Caco-2 (cell line): ENCODE data around the gene PIGB. TPM values are rescaled to one million over a fixed set of nuclear protein-coding genes. Genes with fewer than 3 reads are reported as not detected.
A peak's percentile ranks its signal among the peaks of the same experiment; 100 is the strongest.
"Not testable (repeated sequence)": the region's sequence is repeated elsewhere in the genome, so short reads cannot be mapped to it uniquely, and the experiment has no call there.

Experiments
- BruUV-seq: library from RNA; stranded (reverse); fragments of 400-500 nt; replicated peaks from 2 replicates; lab custom pipeline; 2021; lab: Mats Ljungman, UMichigan
- CTCF ChIA-PET: fragments of 300-600 bp; sonication (Branson Sonifier 250); formaldehyde crosslinking; loops from one replicate; lab custom pipeline; 2022; ENCODE audit warnings: antibody characterized with exemption; lab: Charles Lee
- POLR2A ChIA-PET: fragments of 300-600 bp; sonication (Branson Sonifier 250); formaldehyde crosslinking; loops from one replicate; lab custom pipeline; 2022; ENCODE audit warnings: antibody characterized with exemption; lab: Charles Lee
- DNase-seq, 2 experiments: peaks; one replicate each; pipeline versions ENCODE4 v3.0.0 to v3.0.0-alpha.2; 2020 to 2022
- H3K27me3 ChIP-seq: replicated peaks from 2 replicates; pipeline ENCODE4 v1.6.0; 2011; ENCODE audit warnings: low read length; ENCODE audit not compliant: control insufficient read depth, insufficient read depth
- H3K36me3 ChIP-seq: 2 replicates; pipeline ENCODE4 v1.5.1; 2011; ENCODE audit warnings: low read length; ENCODE audit not compliant: control insufficient read depth, insufficient read depth
- H3K4me1 ChIP-seq: fragments of 250-450 bp; sonication (Bioruptor Pico); 2 replicates; pipeline ENCODE4 v1.5.1; 2020; ENCODE audit warnings: mild to moderate bottlenecking
- H3K4me3 ChIP-seq: 2 replicates; pipeline ENCODE4 v1.5.1; 2011; ENCODE audit warnings: low read depth, mild to moderate bottlenecking, control low read depth, low read length
- H3K9me3 ChIP-seq: fragments of 250-450 bp; sonication (Bioruptor Pico); 2 replicates; pipeline ENCODE4 v1.5.1; 2020; ENCODE audit warnings: mild to moderate bottlenecking, moderate library complexity
- H3K27ac Mint-ChIP-seq: one replicate; pipeline ENCODE4 v1.8.0; 2022; ENCODE audit warnings: mixed read lengths; ENCODE audit not compliant: unreplicated experiment
- H3K27me3 Mint-ChIP-seq: one replicate; pipeline ENCODE4 v1.8.0; 2022; ENCODE audit warnings: mixed read lengths; ENCODE audit not compliant: insufficient read depth, unreplicated experiment
- H3K36me3 Mint-ChIP-seq: one replicate; pipeline ENCODE4 v1.8.0; 2022; ENCODE audit warnings: mild to moderate bottlenecking, mixed read lengths; ENCODE audit not compliant: insufficient read depth, unreplicated experiment
- H3K4me1 Mint-ChIP-seq: one replicate; pipeline ENCODE4 v1.8.0; 2022; ENCODE audit warnings: low read depth, mixed read lengths; ENCODE audit not compliant: unreplicated experiment
- H3K4me3 Mint-ChIP-seq: one replicate; pipeline ENCODE4 v1.8.0; 2022; ENCODE audit warnings: mild to moderate bottlenecking, moderate library complexity, mixed read lengths; ENCODE audit not compliant: unreplicated experiment
- H3K9me3 Mint-ChIP-seq: one replicate; pipeline ENCODE4 v1.8.0; 2022; ENCODE audit warnings: mixed read lengths; ENCODE audit not compliant: unreplicated experiment
- intact Hi-C: fragments of 100-400 bp; cut with micrococcal nuclease; formaldehyde crosslinking; loops from one replicate; pipeline ENCODE4 v1.10.0; 2022; ENCODE audit not compliant: unreplicated experiment
- total RNA-seq: library from RNA; stranded (reverse); gene quantifications from 2 replicates; pipeline ENCODE4 v1.2.3, GENCODE V29; 2022
- TF ChIP-seq, protein P1 (sequence below), 2 experiments: fragments of 200-600 bp in 1 of 2; IDR thresholded peaks; 1 replicate in 1 of 2; 2 replicates in 1 of 2; pipeline versions ENCODE4 v1.5.1 to v1.8.0; 2011 to 2022; ENCODE audit warnings: antibody characterized with exemption in 1 of 2, control low read depth in 1 of 2, inconsistent platforms in 1 of 2, low read depth in 1 of 2, low read length in 1 of 2, mild to moderate bottlenecking in 1 of 2, moderate library complexity in 1 of 2; ENCODE audit not compliant: insufficient read depth in 1 of 2, severe bottlenecking in 1 of 2, unreplicated experiment in 1 of 2

PIGB gene
- total RNA-seq, 1 experiment from 2014 or later, result 15.5 TPM

GRCh38 chr15:55398243-55398642 lies 79.2 kb downstream of the PIGB start:
- TF ChIP-seq, protein P1, sequence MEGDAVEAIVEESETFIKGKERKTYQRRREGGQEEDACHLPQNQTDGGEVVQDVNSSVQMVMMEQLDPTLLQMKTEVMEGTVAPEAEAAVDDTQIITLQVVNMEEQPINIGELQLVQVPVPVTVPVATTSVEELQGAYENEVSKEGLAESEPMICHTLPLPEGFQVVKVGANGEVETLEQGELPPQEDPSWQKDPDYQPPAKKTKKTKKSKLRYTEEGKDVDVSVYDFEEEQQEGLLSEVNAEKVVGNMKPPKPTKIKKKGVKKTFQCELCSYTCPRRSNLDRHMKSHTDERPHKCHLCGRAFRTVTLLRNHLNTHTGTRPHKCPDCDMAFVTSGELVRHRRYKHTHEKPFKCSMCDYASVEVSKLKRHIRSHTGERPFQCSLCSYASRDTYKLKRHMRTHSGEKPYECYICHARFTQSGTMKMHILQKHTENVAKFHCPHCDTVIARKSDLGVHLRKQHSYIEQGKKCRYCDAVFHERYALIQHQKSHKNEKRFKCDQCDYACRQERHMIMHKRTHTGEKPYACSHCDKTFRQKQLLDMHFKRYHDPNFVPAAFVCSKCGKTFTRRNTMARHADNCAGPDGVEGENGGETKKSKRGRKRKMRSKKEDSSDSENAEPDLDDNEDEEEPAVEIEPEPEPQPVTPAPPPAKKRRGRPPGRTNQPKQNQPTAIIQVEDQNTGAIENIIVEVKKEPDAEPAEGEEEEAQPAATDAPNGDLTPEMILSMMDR (IDR thresholded peaks at IDR 0.05; ENCODE audit: insufficient read depth in 1 of 2, low read depth in 1 of 2, low read length in 1 of 2, severe bottlenecking in 1 of 2, unreplicated experiment in 1 of 2), result no peak
- no peak for DNase-seq
- Mint-ChIP-seq H3K4me3 (no peak overlapping the region), H3K27ac (no peak overlapping the region), H3K27me3 (no peaks in the 10 kb centered on the region), H3K4me1 (peaks cover 15% of the 10 kb centered on the region), H3K36me3 (peaks cover 17% of the 10 kb centered on the region), H3K9me3 (no peaks in the 10 kb centered on the region)
- POLR2A ChIA-PET, result no interaction called here
- intact Hi-C loops, result no loop called here
- H3K4me3 ChIP-seq, result no peak overlapping the region
- H3K27me3 ChIP-seq, result no peaks in the 10 kb centered on the region
- peaks cover 12% of the 10 kb centered on the region for H3K4me1 ChIP-seq
- H3K36me3 ChIP-seq, result no peaks in the 10 kb centered on the region
- no TSS peak for BruUV-seq
- CTCF ChIA-PET, result no interaction called here
- H3K9me3 ChIP-seq, result peaks cover 4% of the 10 kb centered on the region; the same call in 1 of the 2 replicates

- BruUV-seq, H3K4me3 Mint-ChIP-seq, intact Hi-C loops, H3K27me3 ChIP-seq, H3K9me3 Mint-ChIP-seq, CTCF ChIA-PET, H3K27ac Mint-ChIP-seq, H3K4me1 Mint-ChIP-seq, H3K4me3 ChIP-seq, H3K9me3 ChIP-seq, H3K27me3 Mint-ChIP-seq, H3K36me3 ChIP-seq, POLR2A ChIA-PET, DNase-seq: not testable (repeated sequence)
- H3K36me3 Mint-ChIP-seq, result peaks cover 11% of the 10 kb centered on the region
- peaks cover 16% of the 10 kb centered on the region for H3K4me1 ChIP-seq
Observed at GRCh38 chr15:55400050-55400449, 81.0 kb downstream of the PIGB start.

DNA sequence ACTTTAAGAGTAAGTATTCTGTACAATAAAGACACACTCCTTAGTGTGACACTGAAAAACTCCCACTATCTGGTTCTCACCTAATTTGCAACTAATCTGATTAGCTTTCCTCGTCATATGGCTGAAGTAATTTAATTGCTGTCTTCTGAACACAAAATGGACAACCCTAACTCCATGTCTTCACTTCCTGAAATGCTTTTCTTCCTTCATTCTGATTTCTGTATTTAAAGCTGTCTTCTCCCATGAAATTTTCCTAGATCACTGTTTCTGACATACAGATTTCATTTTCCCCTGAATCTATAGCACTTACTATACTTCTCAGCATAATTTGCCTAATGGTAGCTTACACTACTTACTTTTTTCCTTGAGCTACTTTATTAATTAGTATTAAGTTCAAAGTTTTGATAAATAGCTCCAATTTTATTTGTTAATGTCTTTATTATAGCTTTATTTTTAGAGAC lies 82.8 kb downstream of the PIGB start:
- POLR2A ChIA-PET, result no interaction called here
- H3K9me3 Mint-ChIP-seq, result no peaks in the 10 kb centered on the region
- peaks cover 8% of the 10 kb centered on the region for H3K4me1 Mint-ChIP-seq
- no peaks in the 10 kb centered on the region for H3K36me3 ChIP-seq
- TF ChIP-seq, protein P1 (IDR thresholded peaks at IDR 0.05; ENCODE audit: insufficient read depth in 1 of 2, low read depth in 1 of 2, low read length in 1 of 2, severe bottlenecking in 1 of 2, unreplicated experiment in 1 of 2), result no peak
- BruUV-seq, result no TSS peak
- H3K27me3 ChIP-seq, result no peaks in the 10 kb centered on the region
- no peak overlapping the region for H3K27ac Mint-ChIP-seq
- H3K9me3 ChIP-seq, result no peaks in the 10 kb centered on the region
- no peaks in the 10 kb centered on the region for H3K27me3 Mint-ChIP-seq
- intact Hi-C loops, result no loop called here
- H3K36me3 Mint-ChIP-seq, result peaks cover under 1% of the 10 kb centered on the region
- no peak overlapping the region for H3K4me3 Mint-ChIP-seq
- H3K4me3 ChIP-seq, result no peak overlapping the region
- no peak for DNase-seq
- CTCF ChIA-PET, result no interaction called here
- H3K4me1 ChIP-seq, result peaks cover 16% of the 10 kb centered on the region

- Mint-ChIP-seq H3K4me3 (no peak overlapping the region), H3K27ac (peak overlapping the region; percentile 89), H3K36me3 (no peaks in the 10 kb centered on the region), H3K9me3 (no peaks in the 10 kb centered on the region), H3K4me1 (peaks cover 8% of the 10 kb centered on the region), H3K27me3 (no peaks in the 10 kb centered on the region)
- intact Hi-C loops, result no loop called here
- H3K4me3 ChIP-seq, result no peak overlapping the region
- H3K27me3 ChIP-seq, result no peaks in the 10 kb centered on the region
- TF ChIP-seq, protein P1 (IDR thresholded peaks at IDR 0.05; ENCODE audit: insufficient read depth in 1 of 2, low read depth in 1 of 2, low read length in 1 of 2, severe bottlenecking in 1 of 2, unreplicated experiment in 1 of 2), result no peak
- peaks cover 16% of the 10 kb centered on the region for H3K4me1 ChIP-seq
- BruUV-seq, result no TSS peak
- no peaks in the 10 kb centered on the region for H3K9me3 ChIP-seq
- DNase-seq, result no peak
- ChIA-PET CTCF (no interaction called here), POLR2A (no interaction called here)
- no peaks in the 10 kb centered on the region for H3K36me3 ChIP-seq
Observed at GRCh38 chr15:55402707-55403106, 83.7 kb downstream of the PIGB start.
